Smooth muscle cell (in vitro differentiated cells): ENCODE results near the gene CD93. TPM values are rescaled to one million over a fixed set of nuclear protein-coding genes. Genes with fewer than 3 reads are reported as not detected.

Source experiments
- DNase-seq: peaks from one replicate; lab custom pipeline; 2025; ENCODE audit not compliant: unreplicated experiment; lab: John Stamatoyannopoulos, UW
- H2AFZ ChIP-seq: fragments of 200-600 bp; sonication (generic); 2 replicates; pipeline ENCODE4 v1.6.0; 2016; ENCODE audit warnings: antibody characterized with exemption, low read depth, mild to moderate bottlenecking
- H3F3A ChIP-seq: fragments of 200-600 bp; sonication (generic); 2 replicates; pipeline ENCODE4 v1.6.0; 2017; ENCODE audit warnings: antibody characterized with exemption, low read depth
- H3K27ac ChIP-seq: fragments of 200-600 bp; sonication (generic); 2 replicates; pipeline ENCODE4 v1.5.1; 2016; ENCODE audit warnings: low read depth, mild to moderate bottlenecking
- H3K27me3 ChIP-seq: fragments of 200-600 bp; sonication (generic); 2 replicates; pipeline ENCODE4 v1.6.1; 2016; ENCODE audit warnings: low read depth, mild to moderate bottlenecking
- H3K36me3 ChIP-seq: fragments of 200-600 bp; sonication (generic); 2 replicates; pipeline ENCODE4 v1.5.1; 2016; ENCODE audit warnings: low read depth
- H3K4me1 ChIP-seq: fragments of 200-600 bp; sonication (generic); 2 replicates; pipeline ENCODE4 v1.5.1; 2016; ENCODE audit warnings: low read depth
- H3K4me2 ChIP-seq: fragments of 200-600 bp; sonication (generic); 2 replicates; pipeline ENCODE4 v1.6.0; 2016; ENCODE audit warnings: mild to moderate bottlenecking
- H3K4me3 ChIP-seq: fragments of 200-600 bp; sonication (generic); 2 replicates; pipeline ENCODE4 v1.5.1; 2016; ENCODE audit warnings: mild to moderate bottlenecking
- H3K79me2 ChIP-seq: fragments of 200-600 bp; sonication (generic); 2 replicates; pipeline ENCODE4 v1.6.0; 2016; ENCODE audit warnings: low read depth, mild to moderate bottlenecking
- H3K9ac ChIP-seq: fragments of 200-600 bp; sonication (generic); 2 replicates; pipeline ENCODE4 v1.6.0; 2016; ENCODE audit warnings: low read depth
- H3K9me3 ChIP-seq: fragments of 200-600 bp; sonication (generic); replicated peaks from 2 replicates; pipeline ENCODE4 v1.5.1; 2016; ENCODE audit warnings: low read depth
- H4K20me1 ChIP-seq: fragments of 200-600 bp; sonication (generic); 2 replicates; pipeline ENCODE4 v1.6.0; 2016; ENCODE audit warnings: low read depth
- CTCF ChIP-seq: fragments of 200-600 bp; sonication (generic); IDR thresholded peaks from 2 replicates; pipeline ENCODE4 v1.5.1; 2017; ENCODE audit warnings: borderline replicate concordance, mild to moderate bottlenecking, antibody characterized with exemption; ENCODE audit not compliant: insufficient read depth, poor library complexity, severe bottlenecking
- WGBS: methylation state at CpG from one replicate; pipeline ENCODE4 v1.1.7; 2016; ENCODE audit warnings: low lambda C conversion rate; 5-methylcytosine and 5-hydroxymethylcytosine counted together
- polyA plus RNA-seq: library from polyadenylated mRNA; unstranded; fragments of >200 nt; fragmentation: Nextera tagmentation; extraction: Ambion mirVana; gene quantifications from 2 replicates; pipeline ENCODE4 v1.2.1, GENCODE V29; 2016
- total RNA-seq: library from RNA; depleted of rRNA; stranded (reverse); fragments of >200 nt; gene quantifications from 2 replicates; pipeline ENCODE4 v1.2.3, GENCODE V29; 2014

Gene CD93
- total and polyA plus RNA-seq, 2 experiments from 2014 or later = not detected

- no peak overlapping the region for H3K4me2 ChIP-seq
- no peaks in the 10 kb centered on the region for H3K9me3 ChIP-seq
- no peak overlapping the region for H3K4me3 ChIP-seq
- no peaks in the 10 kb centered on the region for H3F3A ChIP-seq
- 96% methylated on average over 11 of the region's 11 CpGs for WGBS
- no peak overlapping the region for H2AFZ ChIP-seq
- H4K20me1 ChIP-seq = no peaks in the 10 kb centered on the region
- peaks cover 62% of the 10 kb centered on the region for H3K27me3 ChIP-seq
- no peak for TF ChIP-seq CTCF
- no peaks in the 10 kb centered on the region for H3K79me2 ChIP-seq
- H3K9ac ChIP-seq = no peak overlapping the region
- DNase-seq = no peak
- no peak overlapping the region for H3K27ac ChIP-seq
- no peaks in the 10 kb centered on the region for H3K36me3 ChIP-seq
- no peaks in the 10 kb centered on the region for H3K4me1 ChIP-seq
Observed at GRCh38 chr20:23036371-23036770, 49.8 kb downstream of the CD93 start.

GRCh38 chr20:23035731-23036130 is 50.4 kb downstream of the CD93 start:
- Histone ChIP-seq H3K36me3 (no peaks in the 10 kb centered on the region), H3K9ac (no peak overlapping the region), H3K79me2 (no peaks in the 10 kb centered on the region), H3K4me1 (no peaks in the 10 kb centered on the region), H3K9me3 (no peaks in the 10 kb centered on the region), H3K27ac (no peak overlapping the region), H3K4me2 (no peak overlapping the region), H3K27me3 (peaks cover 56% of the 10 kb centered on the region), H3K4me3 (no peak overlapping the region), H3F3A (no peaks in the 10 kb centered on the region), H4K20me1 (no peaks in the 10 kb centered on the region), H2AFZ (no peak overlapping the region)
- 91% methylated on average over 30 of the region's 41 CpGs for WGBS
- DNase-seq = no peak
- TF ChIP-seq CTCF = no peak

- Histone ChIP-seq H3K4me1 (no peaks in the 10 kb centered on the region), H3K27me3 (peaks cover 50% of the 10 kb centered on the region), H3F3A (no peaks in the 10 kb centered on the region), H3K79me2 (no peaks in the 10 kb centered on the region), H3K4me3 (peak within 1 kb of the TSS; percentile 32), H3K9me3 (no peaks in the 10 kb centered on the region), H2AFZ (no peak within 1 kb of the TSS), H3K9ac (no peak within 1 kb of the TSS), H4K20me1 (no peaks in the 10 kb centered on the region), H3K36me3 (no peaks in the 10 kb centered on the region), H3K4me2 (peak within 1 kb of the TSS; percentile 83), H3K27ac (no peak within 1 kb of the TSS)
- TF ChIP-seq CTCF = no peak
- DNase-seq = no peak
- 41% methylated on average over 33 of the region's 83 CpGs for WGBS
Observed at GRCh38 chr20:23034721-23035671, 51.1 kb downstream of the CD93 start, which contains the start of gene SSTR4. TSS of gene SSTR4 (plus strand) at chr20:23035312. CDS start at chr20:23035484, 172 bp downstream.

- TF ChIP-seq CTCF = no peak
Observed at GRCh38 chr20:23033918-23034317, 52.2 kb downstream of the CD93 start.

More at GRCh38 chr20:23033918-23034317, 52.2 kb downstream of the CD93 start:
- Histone ChIP-seq H3K27ac (no peak overlapping the region), H3K4me3 (no peak overlapping the region), H4K20me1 (no peaks in the 10 kb centered on the region), H3K36me3 (no peaks in the 10 kb centered on the region), H3K27me3 (peaks cover 49% of the 10 kb centered on the region), H3K4me1 (no peaks in the 10 kb centered on the region), H3K9me3 (no peaks in the 10 kb centered on the region), H2AFZ (no peak overlapping the region), H3K9ac (no peak overlapping the region), H3K79me2 (no peaks in the 10 kb centered on the region), H3F3A (no peaks in the 10 kb centered on the region), H3K4me2 (no peak overlapping the region)
- 97% methylated on average over 4 of the region's 4 CpGs for WGBS
- no peak for DNase-seq
